K562 (cell line): ENCODE measurements around the gene PLCD4. TPM values are rescaled to one million over a fixed set of nuclear protein-coding genes. Genes with fewer than 3 reads are reported as not detected.

Experiments used
- ATF1 ChIP-seq, 2 experiments: fragments of 450-650 bp in 1 of 2; IDR thresholded peaks; 2 replicates each; pipeline ENCODE4 v1.6.1; 2016; ENCODE audit warnings: missing compliant biosample characterization in 1 of 2, missing genetic modification characterization in 1 of 2
- C11orf30 ChIP-seq: fragments of 450-650 bp; IDR thresholded peaks from 2 replicates; pipeline ENCODE4 v1.6.1; 2016; ENCODE audit warnings: low read depth, mild to moderate bottlenecking
- CTBP1 ChIP-seq: fragments of 450-650 bp; IDR thresholded peaks from 2 replicates; pipeline ENCODE4 v1.6.1; 2016; ENCODE audit warnings: borderline replicate concordance
- ESRRB ChIP-seq: fragments of 250-450 bp; sonication (Bioruptor Pico); IDR thresholded peaks from 2 replicates; pipeline ENCODE4 v1.5.0; 2020; ENCODE audit warnings: mild to moderate bottlenecking, moderate library complexity, borderline replicate concordance
- HDAC1 ChIP-seq, 2 experiments: fragments of 450-650 bp; IDR thresholded peaks; 2 replicates each; pipeline ENCODE4 v1.6.1; 2016 to 2017; ENCODE audit warnings: inconsistent platforms in 1 of 2, mild to moderate bottlenecking in 1 of 2, moderate library complexity in 1 of 2
- HMG20A ChIP-seq: fragments of 450-650 bp; formaldehyde crosslinking; conservative IDR thresholded peaks from 2 replicates; pipeline ENCODE4 v1.4.0; 2020; ENCODE audit warnings: mild to moderate bottlenecking, mixed read lengths
- MEF2A ChIP-seq: IDR thresholded peaks from 2 replicates; pipeline ENCODE4 v1.6.1; 2011; ENCODE audit warnings: low read depth, mild to moderate bottlenecking, low read length, moderate library complexity; ENCODE audit not compliant: control insufficient read depth
- NCOA6 ChIP-seq: fragments of 450-650 bp; IDR thresholded peaks from 2 replicates; pipeline ENCODE4 v1.6.1; 2017; ENCODE audit warnings: mild to moderate bottlenecking
- PHF20 ChIP-seq: fragments of 450-650 bp; IDR thresholded peaks from 2 replicates; pipeline ENCODE4 v1.6.1; 2018; ENCODE audit not compliant: partially characterized antibody
- PTBP1 ChIP-seq: fragments of 200-400 bp; formaldehyde crosslinking; IDR thresholded peaks from 2 replicates; pipeline ENCODE4 v1.6.1; 2017; ENCODE audit warnings: low read depth, low read length
- SP2 ChIP-seq: IDR thresholded peaks from 2 replicates; pipeline ENCODE4 v1.6.1; 2011; ENCODE audit warnings: mild to moderate bottlenecking, low read depth, low read length, moderate library complexity; ENCODE audit not compliant: poor library complexity, severe bottlenecking; ENCODE audit errors: extremely low read depth
- ZBTB7A ChIP-seq: IDR thresholded peaks from 2 replicates; pipeline ENCODE4 v1.6.1; 2011; ENCODE audit warnings: low read depth, mild to moderate bottlenecking, low read length, moderate library complexity, borderline replicate concordance; ENCODE audit not compliant: control insufficient read depth
- ZKSCAN8 ChIP-seq: fragments of 200-800 bp; sonication (Bioruptor generic); IDR thresholded peaks from 2 replicates; pipeline ENCODE4 v1.6.1; 2016; ENCODE audit warnings: missing genetic modification characterization, missing compliant biosample characterization
- ZNF408 ChIP-seq: fragments of 250-450 bp; sonication (Bioruptor Pico); IDR thresholded peaks from 2 replicates; pipeline ENCODE4 v1.4.0; 2020; ENCODE audit warnings: low read depth, mild to moderate bottlenecking, moderate library complexity
- polyA plus RNA-seq, 8 experiments: library from polyadenylated mRNA; depleted of rRNA in 4 of 8; stranded (reverse) in 5 of 8; unstranded in 3 of 8; fragments of >200 nt; fragmentation: Nextera tagmentation in 2 of 8; fragmentation: Illumina TruSeq in 1 of 8; extraction: Ambion mirVana in 2 of 8; extraction: Trizol in 1 of 8; gene quantifications; 2 replicates each; pipeline versions ENCODE4 v1.2.1 to v1.2.3, GENCODE V29; 2011 to 2014; ENCODE audit warnings: inconsistent platforms in 1 of 8, missing spikeins in 1 of 8
- total RNA-seq, 7 experiments: library from RNA; depleted of rRNA in 6 of 7; stranded (reverse); fragments of >200 nt in 6 of 7; fragmentation: Illumina TruSeq in 2 of 7; extraction: Trizol in 2 of 7; gene quantifications; 2 replicates each; pipeline versions ENCODE4 v1.2.1 to v1.2.3, GENCODE V29; 2011 to 2021; ENCODE audit warnings: low replicate concordance in 1 of 7
- TF ChIP-seq, protein P1 (sequence below): fragments of 450-650 bp; IDR thresholded peaks from 2 replicates; pipeline ENCODE4 v1.7.1; 2018; ENCODE audit warnings: mild to moderate bottlenecking, low read depth; ENCODE audit not compliant: partially characterized antibody
- TF ChIP-seq, protein P2 (sequence below): fragments of 450-650 bp; IDR thresholded peaks from 2 replicates; pipeline ENCODE4 v1.6.1; 2016; ENCODE audit warnings: low read depth

The PLCD4 gene
- total and polyA plus RNA-seq, 9 of the 15 experiments (the other 6 are each of a cell fraction or from before 2014, with no cell fraction given), result 0.13 to 0.38 TPM; not detected in 7

DNA sequence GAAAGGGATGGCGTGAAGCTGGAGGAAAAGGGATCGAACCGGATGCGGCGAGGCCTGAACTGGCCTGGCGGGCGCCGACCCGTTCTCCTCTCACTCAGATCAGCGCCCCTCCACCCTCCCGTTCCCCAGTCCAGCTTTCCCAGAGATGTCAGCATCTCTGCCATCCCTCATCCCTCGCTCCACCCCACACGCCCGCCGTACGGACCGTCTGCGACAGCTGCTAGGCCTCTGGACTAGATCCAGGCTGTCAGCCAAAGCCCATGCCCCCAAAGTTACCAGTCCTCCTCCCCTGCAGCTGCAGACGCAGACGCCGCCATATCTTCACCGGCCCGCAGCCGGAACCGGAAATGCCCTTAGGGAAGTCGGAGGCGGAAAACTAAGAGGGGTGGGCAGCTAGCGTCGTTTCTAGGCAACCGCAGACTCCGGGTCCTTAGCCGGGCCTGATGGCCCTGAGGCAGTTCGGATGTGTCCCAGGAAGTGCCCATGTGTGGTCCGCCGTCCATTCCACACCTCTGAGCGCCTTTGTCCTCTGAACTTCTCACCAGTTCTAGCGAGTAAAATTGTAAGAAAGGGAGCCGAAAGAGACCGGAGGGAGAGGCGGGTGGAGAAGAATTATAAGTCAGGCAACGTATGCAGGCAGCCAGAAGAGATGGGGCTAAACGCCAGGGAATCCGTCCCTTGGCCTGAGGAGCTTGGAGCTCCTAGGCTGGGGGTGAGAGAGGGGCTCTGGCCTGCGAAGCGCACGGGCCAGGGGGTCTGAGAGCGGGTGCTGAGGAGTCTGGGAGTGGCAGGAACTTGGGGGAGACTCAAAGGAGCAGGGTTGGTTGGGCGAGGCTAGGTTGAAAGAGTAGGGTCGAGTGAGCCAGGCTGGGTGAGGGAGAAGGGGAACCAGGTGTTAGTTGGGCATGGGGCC, 64.2 kb downstream of the PLCD4 start, which contains the start of the genes RNF25 and STK36 (continued):
- peak; percentile 44; the same call in 1 of the 2 replicates for TF ChIP-seq CTBP1
- TF ChIP-seq HMG20A (CRISPR knock-in tag), result no peak
- no peak for TF ChIP-seq ZNF408 (CRISPR knock-in tag)
- no peak for TF ChIP-seq ATF1 (CRISPR knock-in tag; IDR thresholded peaks at IDR 0.05)
- peak; percentile 28; the same call in 1 of the 2 replicates for TF ChIP-seq ATF1 (tag; IDR thresholded peaks at IDR 0.05)
- peak; percentile 96 for TF ChIP-seq C11orf30
- no peak for TF ChIP-seq ZKSCAN8 (CRISPR knock-in tag)
- TF ChIP-seq, protein P1, sequence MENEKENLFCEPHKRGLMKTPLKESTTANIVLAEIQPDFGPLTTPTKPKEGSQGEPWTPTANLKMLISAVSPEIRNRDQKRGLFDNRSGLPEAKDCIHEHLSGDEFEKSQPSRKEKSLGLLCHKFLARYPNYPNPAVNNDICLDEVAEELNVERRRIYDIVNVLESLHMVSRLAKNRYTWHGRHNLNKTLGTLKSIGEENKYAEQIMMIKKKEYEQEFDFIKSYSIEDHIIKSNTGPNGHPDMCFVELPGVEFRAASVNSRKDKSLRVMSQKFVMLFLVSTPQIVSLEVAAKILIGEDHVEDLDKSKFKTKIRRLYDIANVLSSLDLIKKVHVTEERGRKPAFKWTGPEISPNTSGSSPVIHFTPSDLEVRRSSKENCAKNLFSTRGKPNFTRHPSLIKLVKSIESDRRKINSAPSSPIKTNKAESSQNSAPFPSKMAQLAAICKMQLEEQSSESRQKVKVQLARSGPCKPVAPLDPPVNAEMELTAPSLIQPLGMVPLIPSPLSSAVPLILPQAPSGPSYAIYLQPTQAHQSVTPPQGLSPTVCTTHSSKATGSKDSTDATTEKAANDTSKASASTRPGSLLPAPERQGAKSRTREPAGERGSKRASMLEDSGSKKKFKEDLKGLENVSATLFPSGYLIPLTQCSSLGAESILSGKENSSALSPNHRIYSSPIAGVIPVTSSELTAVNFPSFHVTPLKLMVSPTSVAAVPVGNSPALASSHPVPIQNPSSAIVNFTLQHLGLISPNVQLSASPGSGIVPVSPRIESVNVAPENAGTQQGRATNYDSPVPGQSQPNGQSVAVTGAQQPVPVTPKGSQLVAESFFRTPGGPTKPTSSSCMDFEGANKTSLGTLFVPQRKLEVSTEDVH, result peak; percentile 73
- TF ChIP-seq SP2, result no peak
- TF ChIP-seq, protein P2, sequence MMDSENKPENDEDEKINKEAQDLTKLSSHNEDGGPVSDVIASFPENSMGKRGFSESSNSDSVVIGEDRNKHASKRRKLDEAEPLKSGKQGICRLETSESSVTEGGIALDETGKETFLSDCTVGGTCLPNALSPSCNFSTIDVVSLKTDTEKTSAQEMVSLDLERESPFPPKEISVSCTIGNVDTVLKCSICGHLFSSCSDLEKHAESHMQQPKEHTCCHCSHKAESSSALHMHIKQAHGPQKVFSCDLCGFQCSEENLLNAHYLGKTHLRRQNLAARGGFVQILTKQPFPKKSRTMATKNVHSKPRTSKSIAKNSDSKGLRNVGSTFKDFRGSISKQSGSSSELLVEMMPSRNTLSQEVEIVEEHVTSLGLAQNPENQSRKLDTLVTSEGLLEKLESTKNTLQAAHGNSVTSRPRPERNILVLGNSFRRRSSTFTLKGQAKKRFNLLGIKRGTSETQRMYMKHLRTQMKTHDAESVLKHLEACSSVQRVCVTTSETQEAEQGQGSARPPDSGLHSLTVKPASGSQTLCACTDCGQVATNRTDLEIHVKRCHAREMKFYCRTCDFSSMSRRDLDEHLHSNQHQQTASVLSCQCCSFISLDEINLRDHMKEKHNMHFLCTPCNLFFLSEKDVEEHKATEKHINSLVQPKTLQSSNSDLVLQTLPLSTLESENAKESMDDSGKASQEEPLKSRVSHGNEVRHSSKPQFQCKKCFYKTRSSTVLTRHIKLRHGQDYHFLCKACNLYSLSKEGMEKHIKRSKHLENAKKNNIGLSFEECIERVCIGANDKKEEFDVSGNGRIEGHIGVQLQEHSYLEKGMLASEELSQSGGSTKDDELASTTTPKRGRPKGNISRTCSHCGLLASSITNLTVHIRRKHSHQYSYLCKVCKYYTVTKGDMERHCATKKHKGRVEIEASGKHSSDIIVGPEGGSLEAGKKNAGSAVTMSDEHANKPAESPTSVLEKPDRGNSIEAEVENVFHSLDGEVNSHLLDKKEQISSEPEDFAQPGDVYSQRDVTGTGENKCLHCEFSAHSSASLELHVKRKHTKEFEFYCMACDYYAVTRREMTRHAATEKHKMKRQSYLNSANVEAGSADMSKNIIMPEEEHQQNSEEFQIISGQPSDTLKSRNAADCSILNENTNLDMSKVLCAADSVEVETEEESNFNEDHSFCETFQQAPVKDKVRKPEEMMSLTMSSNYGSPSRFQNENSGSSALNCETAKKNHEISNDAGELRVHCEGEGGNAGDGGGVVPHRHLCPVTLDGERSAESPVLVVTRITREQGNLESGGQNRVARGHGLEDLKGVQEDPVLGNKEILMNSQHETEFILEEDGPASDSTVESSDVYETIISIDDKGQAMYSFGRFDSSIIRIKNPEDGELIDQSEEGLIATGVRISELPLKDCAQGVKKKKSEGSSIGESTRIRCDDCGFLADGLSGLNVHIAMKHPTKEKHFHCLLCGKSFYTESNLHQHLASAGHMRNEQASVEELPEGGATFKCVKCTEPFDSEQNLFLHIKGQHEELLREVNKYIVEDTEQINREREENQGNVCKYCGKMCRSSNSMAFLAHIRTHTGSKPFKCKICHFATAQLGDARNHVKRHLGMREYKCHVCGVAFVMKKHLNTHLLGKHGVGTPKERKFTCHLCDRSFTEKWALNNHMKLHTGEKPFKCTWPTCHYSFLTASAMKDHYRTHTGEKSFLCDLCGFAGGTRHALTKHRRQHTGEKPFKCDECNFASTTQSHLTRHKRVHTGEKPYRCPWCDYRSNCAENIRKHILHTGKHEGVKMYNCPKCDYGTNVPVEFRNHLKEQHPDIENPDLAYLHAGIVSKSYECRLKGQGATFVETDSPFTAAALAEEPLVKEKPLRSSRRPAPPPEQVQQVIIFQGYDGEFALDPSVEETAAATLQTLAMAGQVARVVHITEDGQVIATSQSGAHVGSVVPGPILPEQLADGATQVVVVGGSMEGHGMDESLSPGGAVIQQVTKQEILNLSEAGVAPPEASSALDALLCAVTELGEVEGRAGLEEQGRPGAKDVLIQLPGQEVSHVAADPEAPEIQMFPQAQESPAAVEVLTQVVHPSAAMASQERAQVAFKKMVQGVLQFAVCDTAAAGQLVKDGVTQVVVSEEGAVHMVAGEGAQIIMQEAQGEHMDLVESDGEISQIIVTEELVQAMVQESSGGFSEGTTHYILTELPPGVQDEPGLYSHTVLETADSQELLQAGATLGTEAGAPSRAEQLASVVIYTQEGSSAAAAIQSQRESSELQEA, result no peak
- no peak for TF ChIP-seq NCOA6
- TF ChIP-seq PTBP1, result no peak
- no peak for TF ChIP-seq ESRRB (CRISPR knock-in tag)
- TF ChIP-seq PHF20, result peak; percentile 93
- TF ChIP-seq HDAC1 (IDR thresholded peaks at IDR 0.05), result peak in 1 of 2 experiments; percentile 95; a peak in 2 of 4 replicates
- no peak for TF ChIP-seq MEF2A
- TF ChIP-seq ZBTB7A, result peak; percentile 10; the same call in 1 of the 2 replicates
